OCI-LY1 (cell line): ENCODE data around the gene RNF44.

Source experiments
- H2AFZ ChIP-seq: fragments of 200-600 bp; sonication (generic), shearing (Covaris generic); 2 replicates; pipeline ENCODE4 v1.6.0; 2014; ENCODE audit warnings: antibody characterized with exemption, mild to moderate bottlenecking, low read length
- H3F3A ChIP-seq: fragments of 200-600 bp; sonication (generic), shearing (Covaris generic); 2 replicates; pipeline ENCODE4 v1.6.0; 2014; ENCODE audit warnings: mild to moderate bottlenecking, antibody characterized with exemption, low read length, moderate library complexity; ENCODE audit not compliant: insufficient read depth
- H3K27ac ChIP-seq: fragments of 200-600 bp; sonication (generic); 2 replicates; pipeline ENCODE4 v1.5.1; 2014; ENCODE audit warnings: low read length, mixed run types, mild to moderate bottlenecking, low read depth; ENCODE audit not compliant: poor library complexity, severe bottlenecking
- H3K27me3 ChIP-seq: fragments of 200-600 bp; sonication (generic); 2 replicates; pipeline ENCODE4 v1.6.0; 2014; ENCODE audit warnings: antibody characterized with exemption, mild to moderate bottlenecking, low read length, moderate library complexity; ENCODE audit not compliant: insufficient read depth
- H3K36me3 ChIP-seq: fragments of 200-600 bp; sonication (generic); 2 replicates; pipeline ENCODE4 v1.6.1; 2014; ENCODE audit warnings: mild to moderate bottlenecking, antibody characterized with exemption, low read length, moderate library complexity, mixed read lengths; ENCODE audit not compliant: insufficient read depth
- H3K4me1 ChIP-seq: fragments of 200-600 bp; sonication (generic); 2 replicates; pipeline ENCODE4 v1.5.1; 2014; ENCODE audit warnings: mild to moderate bottlenecking, low read length, moderate library complexity; ENCODE audit not compliant: insufficient read depth, severe bottlenecking
- H3K4me2 ChIP-seq: fragments of 200-600 bp; sonication (generic), shearing (Covaris generic); 2 replicates; pipeline ENCODE4 v1.6.1; 2014; ENCODE audit warnings: low read length
- H3K4me3 ChIP-seq: fragments of 200-600 bp; sonication (generic); 2 replicates; pipeline ENCODE4 v1.5.1; 2014; ENCODE audit warnings: low read length, low read depth, mild to moderate bottlenecking, mixed read lengths; ENCODE audit not compliant: poor library complexity, severe bottlenecking
- H3K79me2 ChIP-seq: fragments of 200-600 bp; shearing (Covaris generic); 2 replicates; pipeline ENCODE4 v1.6.1; 2016; ENCODE audit warnings: mixed run types, low read length, mixed read lengths; ENCODE audit not compliant: insufficient read depth
- H3K9ac ChIP-seq: fragments of 200-600 bp; sonication (generic), shearing (Covaris generic); 2 replicates; pipeline ENCODE4 v1.6.1; 2014; ENCODE audit warnings: mild to moderate bottlenecking, low read length, mixed read lengths
- H3K9me2 ChIP-seq: fragments of 200-600 bp; sonication (generic), shearing (Covaris generic); 2 replicates; pipeline ENCODE4 v1.6.1; 2014; ENCODE audit warnings: low read depth, mild to moderate bottlenecking, low read length, mixed read lengths
- H3K9me3 ChIP-seq: fragments of 200-600 bp; shearing (Covaris generic); 2 replicates; pipeline ENCODE4 v1.6.1; 2014; ENCODE audit warnings: low read length, mixed read lengths
- H4K20me1 ChIP-seq: fragments of 200-600 bp; sonication (generic), shearing (Covaris generic); 2 replicates; pipeline ENCODE4 v1.6.0; 2016; ENCODE audit warnings: mild to moderate bottlenecking, low read length; ENCODE audit not compliant: insufficient read depth
- CTCF ChIP-seq: fragments of 200-600 bp; sonication (generic), shearing (Covaris generic); IDR thresholded peaks from 2 replicates; pipeline ENCODE4 v1.5.1; 2017; ENCODE audit warnings: mild to moderate bottlenecking, antibody characterized with exemption, low read length, moderate library complexity, mixed read lengths
- EZH2 ChIP-seq: fragments of 200-600 bp; sonication (generic), shearing (Covaris generic); IDR thresholded peaks from 2 replicates; pipeline ENCODE4 v1.8.0; 2017; ENCODE audit warnings: borderline replicate concordance, mixed run types, mild to moderate bottlenecking, antibody characterized with exemption, low read length, moderate library complexity, mixed read lengths

Gene RNF44

DNA sequence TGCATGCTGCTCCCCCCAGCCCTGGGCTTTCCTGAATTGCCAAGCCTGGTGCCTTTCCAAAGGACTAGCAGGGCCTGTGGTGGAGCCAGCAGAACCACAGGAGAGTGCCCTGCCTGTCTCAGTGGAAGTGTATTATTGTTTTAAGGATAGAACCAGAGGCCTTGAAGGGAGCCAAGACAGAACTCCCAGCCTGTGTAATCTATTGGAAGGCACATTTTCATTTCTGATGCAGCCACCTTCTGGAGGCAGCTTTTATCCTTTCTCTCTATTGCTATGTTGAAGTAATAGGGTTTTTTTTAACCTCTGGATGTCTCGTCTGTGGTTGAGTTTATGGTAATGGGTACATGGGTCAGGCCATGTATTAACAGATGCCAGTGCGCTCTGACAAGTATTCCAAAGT lies 29.3 kb downstream of the RNF44 start:
- no peaks in the 10 kb centered on the region for H4K20me1 ChIP-seq
- no peak overlapping the region for H2AFZ ChIP-seq
- H3K9ac ChIP-seq = no peak overlapping the region
- H3F3A ChIP-seq = 0 out of 2 replicates have a peak, but pooled peaks cover 3% of the 10 kb centered on the region
- H3K9me3 ChIP-seq = no peaks in the 10 kb centered on the region
- no peak overlapping the region for H3K27ac ChIP-seq
- H3K4me3 ChIP-seq = no peak overlapping the region
- TF ChIP-seq CTCF = no peak
- TF ChIP-seq EZH2 = no peak
- H3K79me2 ChIP-seq = no peaks in the 10 kb centered on the region
- H3K4me1 ChIP-seq = no peaks in the 10 kb centered on the region
- H3K4me2 ChIP-seq = no peak overlapping the region
- no peaks in the 10 kb centered on the region for H3K9me2 ChIP-seq
- H3K36me3 ChIP-seq = peaks cover 63% of the 10 kb centered on the region
- no peaks in the 10 kb centered on the region for H3K27me3 ChIP-seq

- Histone ChIP-seq H2AFZ (no peak overlapping the region), H3K9me3 (no peaks in the 10 kb centered on the region), H4K20me1 (no peaks in the 10 kb centered on the region), H3K27me3 (no peaks in the 10 kb centered on the region), H3K4me3 (no peak overlapping the region), H3K9me2 (no peaks in the 10 kb centered on the region), H3K36me3 (peaks cover 92% of the 10 kb centered on the region), H3K79me2 (no peaks in the 10 kb centered on the region), H3K4me1 (no peaks in the 10 kb centered on the region), H3K27ac (no peak overlapping the region), H3K4me2 (no peak overlapping the region), H3F3A (0 out of 2 replicates have a peak, but pooled peaks cover 3% of the 10 kb centered on the region), H3K9ac (no peak overlapping the region)
- TF ChIP-seq EZH2 = no peak
- TF ChIP-seq CTCF = no peak
These were observed 33.7 kb downstream of the RNF44 start for GRCh38 chr5:176503496-176503895.

DNA sequence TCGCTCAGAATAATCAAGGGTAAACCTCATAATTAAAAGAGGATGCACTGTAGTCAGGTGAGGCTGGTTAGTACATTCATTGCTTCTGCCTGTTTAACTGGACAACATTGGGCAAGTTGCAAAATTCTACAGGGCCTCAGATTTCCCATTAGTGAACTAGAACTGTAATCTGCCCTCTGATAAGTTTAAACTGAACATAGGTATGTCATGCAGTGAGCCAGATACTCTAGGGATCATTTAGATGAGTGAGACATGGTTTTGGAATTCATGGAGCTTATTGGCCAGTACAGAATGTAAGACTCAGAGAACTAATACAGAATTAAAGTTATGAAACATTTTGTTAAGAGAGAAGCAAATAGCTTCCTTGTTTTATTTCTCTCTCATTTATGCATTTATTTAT lies 35.9 kb downstream of the RNF44 start:
- no peaks in the 10 kb centered on the region for H3K27me3 ChIP-seq
- H3K9me3 ChIP-seq = no peaks in the 10 kb centered on the region
- no peak overlapping the region for H3K27ac ChIP-seq
- no peaks in the 10 kb centered on the region for H3K4me1 ChIP-seq
- H3K79me2 ChIP-seq = no peaks in the 10 kb centered on the region
- TF ChIP-seq EZH2 = no peak
- TF ChIP-seq CTCF = no peak
- no peak overlapping the region for H3K4me3 ChIP-seq
- no peaks in the 10 kb centered on the region for H4K20me1 ChIP-seq
- H3F3A ChIP-seq = 0 out of 2 replicates have a peak, but pooled peaks cover 3% of the 10 kb centered on the region
- H3K4me2 ChIP-seq = no peak overlapping the region
- H3K9ac ChIP-seq = no peak overlapping the region
- peaks cover 94% of the 10 kb centered on the region for H3K36me3 ChIP-seq
- no peak overlapping the region for H2AFZ ChIP-seq
- H3K9me2 ChIP-seq = no peaks in the 10 kb centered on the region
